ENCODE data around the gene CDYL. TPM values are rescaled to one million over a fixed set of nuclear protein-coding genes. Genes with fewer than 3 reads are reported as not detected.

CDYL gene
- polyA plus RNA-seq, 1 experiment, result 21.9 TPM

DNA sequence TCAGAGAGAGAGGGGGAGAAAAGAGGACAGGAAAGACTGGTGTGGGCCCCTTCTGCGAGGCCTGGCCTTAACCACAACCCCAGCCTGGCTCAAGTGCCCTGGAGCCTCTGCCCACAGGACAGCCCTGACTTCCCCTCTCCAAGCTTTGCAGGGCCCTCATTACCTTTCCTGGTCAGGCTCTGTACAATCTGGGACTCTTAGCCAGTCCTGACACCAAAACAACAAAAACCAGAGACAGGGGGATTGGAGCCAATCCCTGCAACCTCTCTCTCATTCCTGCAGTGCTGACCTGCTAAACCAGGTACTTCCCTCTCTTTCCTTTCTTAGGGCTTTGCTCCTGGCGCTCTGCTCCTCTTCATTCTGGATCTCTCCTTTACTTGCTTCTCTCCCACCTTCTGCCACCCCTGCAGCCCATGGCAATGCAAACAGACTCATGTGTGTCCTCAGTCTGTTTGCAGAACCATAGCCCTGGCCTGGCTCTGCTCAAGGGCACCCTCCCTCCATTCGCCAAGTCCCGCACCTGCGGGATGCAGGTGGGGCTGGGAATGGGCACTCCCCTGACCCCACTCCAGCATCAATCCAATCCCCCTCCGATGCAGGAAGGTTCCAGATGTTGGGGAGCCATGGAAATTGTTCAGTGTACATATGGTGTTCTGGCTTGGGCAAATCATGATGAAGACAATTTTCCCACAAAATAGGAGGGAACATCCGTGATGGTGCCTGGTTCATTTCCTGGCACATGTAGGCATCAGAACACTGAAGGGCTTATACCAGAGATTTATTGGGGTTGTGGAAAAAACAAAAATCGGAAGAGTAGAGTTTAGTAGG lies 189.6 kb downstream of the CDYL start:
- TF ChIP-seq, protein P1, sequence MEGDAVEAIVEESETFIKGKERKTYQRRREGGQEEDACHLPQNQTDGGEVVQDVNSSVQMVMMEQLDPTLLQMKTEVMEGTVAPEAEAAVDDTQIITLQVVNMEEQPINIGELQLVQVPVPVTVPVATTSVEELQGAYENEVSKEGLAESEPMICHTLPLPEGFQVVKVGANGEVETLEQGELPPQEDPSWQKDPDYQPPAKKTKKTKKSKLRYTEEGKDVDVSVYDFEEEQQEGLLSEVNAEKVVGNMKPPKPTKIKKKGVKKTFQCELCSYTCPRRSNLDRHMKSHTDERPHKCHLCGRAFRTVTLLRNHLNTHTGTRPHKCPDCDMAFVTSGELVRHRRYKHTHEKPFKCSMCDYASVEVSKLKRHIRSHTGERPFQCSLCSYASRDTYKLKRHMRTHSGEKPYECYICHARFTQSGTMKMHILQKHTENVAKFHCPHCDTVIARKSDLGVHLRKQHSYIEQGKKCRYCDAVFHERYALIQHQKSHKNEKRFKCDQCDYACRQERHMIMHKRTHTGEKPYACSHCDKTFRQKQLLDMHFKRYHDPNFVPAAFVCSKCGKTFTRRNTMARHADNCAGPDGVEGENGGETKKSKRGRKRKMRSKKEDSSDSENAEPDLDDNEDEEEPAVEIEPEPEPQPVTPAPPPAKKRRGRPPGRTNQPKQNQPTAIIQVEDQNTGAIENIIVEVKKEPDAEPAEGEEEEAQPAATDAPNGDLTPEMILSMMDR (IDR thresholded peaks at IDR 0.05; ENCODE audit: insufficient read depth, low read depth, low read length), result no peak
- Histone ChIP-seq H3K4me3 (ENCODE audit: low read depth, low read length) (no peak overlapping the region), H3K27me3 (ENCODE audit: control insufficient read depth, insufficient read depth, low read length) (peaks cover 9% of the 10 kb centered on the region), H3K36me3 (ENCODE audit: control insufficient read depth, insufficient read depth, low read length) (no peaks in the 10 kb centered on the region)
- CTCF ChIA-PET, result no interaction called here
- DNase-seq (ENCODE audit: low read depth), result no peak
- POLR2A ChIA-PET, result no interaction called here

DNA sequence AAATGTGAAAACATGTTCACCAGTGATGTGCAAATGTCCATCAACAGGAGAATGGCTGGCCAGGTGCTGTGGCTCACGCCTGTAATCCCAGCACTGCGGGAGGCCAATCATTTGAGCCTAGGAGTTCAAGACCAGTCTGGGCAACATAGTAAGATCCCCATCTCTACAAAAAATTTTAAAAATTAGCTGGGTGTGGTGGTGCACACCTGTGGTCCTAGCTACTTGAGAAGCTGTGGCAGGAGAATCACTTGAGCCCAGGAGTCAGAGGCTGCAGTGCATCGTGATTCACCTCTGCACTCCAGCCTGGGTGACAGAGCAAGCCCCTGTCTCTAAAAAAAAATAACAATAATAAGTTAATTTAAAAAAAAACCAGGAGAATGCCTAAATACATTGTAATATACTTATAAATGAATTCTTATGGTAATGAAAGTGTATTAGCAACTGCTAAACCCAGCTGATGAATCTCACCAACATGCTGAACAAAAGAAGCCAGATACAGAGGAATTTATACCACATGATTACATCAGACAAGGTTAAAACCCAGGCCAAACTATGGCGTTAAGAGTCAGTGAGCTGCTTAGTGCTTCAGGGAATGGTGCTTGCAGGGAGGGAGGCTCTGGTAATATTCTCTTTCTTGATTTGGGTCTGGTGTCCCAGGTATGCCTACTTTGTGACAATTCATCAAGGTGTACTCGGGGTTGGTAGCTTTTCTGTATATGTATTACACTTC lies 191.3 kb downstream of the CDYL start:
- TF ChIP-seq, protein P1 (IDR thresholded peaks at IDR 0.05; ENCODE audit: insufficient read depth, low read depth, low read length), result no peak
- Histone ChIP-seq H3K4me3 (ENCODE audit: low read depth, low read length) (no peak overlapping the region), H3K27me3 (ENCODE audit: control insufficient read depth, insufficient read depth, low read length) (peaks cover 12% of the 10 kb centered on the region), H3K36me3 (ENCODE audit: control insufficient read depth, insufficient read depth, low read length) (no peaks in the 10 kb centered on the region)
- ChIA-PET CTCF (interaction anchor here (0.7 kb wide), 1 partner anchor 1667 kb away, joined by 3 read pairs; no protein-coding TSS in a partner anchor), POLR2A (no interaction called here)
- no peak for DNase-seq (ENCODE audit: low read depth)

DNA sequence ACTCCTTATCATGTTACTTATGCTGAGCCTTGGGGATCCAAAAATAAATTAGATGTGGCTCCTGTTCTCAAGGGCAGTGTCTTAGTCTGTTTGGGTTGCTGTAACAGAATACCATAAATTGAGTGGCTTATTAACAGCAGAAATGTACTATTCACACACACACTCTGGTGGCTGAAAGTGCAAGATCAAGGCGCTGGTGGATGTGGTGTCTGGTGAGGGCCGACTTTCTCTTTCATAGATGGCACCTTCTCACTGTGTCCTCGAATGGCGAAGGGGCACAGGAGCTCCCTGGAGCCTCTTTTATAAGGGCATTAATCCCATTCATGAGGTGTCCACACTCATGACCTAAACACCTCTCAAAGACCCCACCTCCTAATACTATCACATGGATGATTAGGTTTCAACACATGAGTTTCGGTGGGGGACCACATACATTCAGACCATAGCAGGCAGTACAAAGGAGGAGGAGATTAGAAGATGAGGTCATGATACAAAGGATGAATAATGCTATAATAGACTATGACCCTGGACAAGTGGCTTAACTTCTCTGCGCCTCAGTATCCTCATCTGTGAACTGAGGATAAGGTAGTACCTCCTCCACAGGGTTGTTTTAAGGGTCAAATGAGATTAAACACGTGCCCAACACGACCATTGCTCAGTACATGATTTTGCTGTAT lies 193.5 kb downstream of the CDYL start:
- POLR2A ChIA-PET, result no interaction called here
- Histone ChIP-seq H3K4me3 (ENCODE audit: low read depth, low read length) (no peak overlapping the region), H3K36me3 (ENCODE audit: control insufficient read depth, insufficient read depth, low read length) (no peaks in the 10 kb centered on the region), H3K27me3 (ENCODE audit: control insufficient read depth, insufficient read depth, low read length) (peaks cover 10% of the 10 kb centered on the region)
- CTCF ChIA-PET, result no interaction called here
- TF ChIP-seq, protein P1 (IDR thresholded peaks at IDR 0.05; ENCODE audit: insufficient read depth, low read depth, low read length), result no peak
- no peak for DNase-seq (ENCODE audit: low read depth)

DNA sequence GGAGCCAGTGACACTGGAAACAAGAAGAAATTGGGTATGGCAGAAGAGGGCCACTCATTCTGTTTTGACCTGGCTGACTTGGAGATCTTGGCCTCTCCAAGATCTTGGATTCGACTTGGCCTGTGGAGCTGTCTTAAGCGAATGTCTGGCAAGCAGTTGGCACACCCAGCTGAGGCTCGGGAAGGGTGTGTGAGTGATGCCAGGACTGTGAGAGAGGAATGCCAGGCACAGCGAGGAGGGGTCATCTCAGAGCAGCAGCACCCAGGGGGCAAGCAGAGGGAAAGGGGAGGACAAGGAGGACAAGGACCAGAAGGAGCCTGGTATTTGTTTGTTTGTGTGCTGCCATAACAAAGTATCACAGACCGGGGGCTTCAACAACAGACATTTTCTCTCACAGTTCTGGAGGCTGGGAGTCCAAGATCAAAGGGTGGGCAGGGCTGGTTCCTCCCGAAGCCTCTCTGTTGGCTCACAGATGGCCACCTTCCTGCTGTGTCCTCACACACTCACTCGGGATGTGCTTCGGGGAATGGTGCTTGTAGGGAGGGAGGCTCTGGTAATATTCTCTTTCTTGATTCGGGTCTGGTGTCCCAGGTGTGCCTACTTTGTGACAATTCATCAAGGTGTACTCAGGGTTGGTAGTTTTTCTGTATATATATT lies 194.7 kb downstream of the CDYL start:
- POLR2A ChIA-PET, result no interaction called here
- no peak for DNase-seq (ENCODE audit: low read depth)
- H3K36me3 ChIP-seq (ENCODE audit: control insufficient read depth, insufficient read depth, low read length), result no peaks in the 10 kb centered on the region
- CTCF ChIA-PET, result no interaction called here
- TF ChIP-seq, protein P1 (IDR thresholded peaks at IDR 0.05; ENCODE audit: insufficient read depth, low read depth, low read length), result no peak
- H3K27me3 ChIP-seq (ENCODE audit: control insufficient read depth, insufficient read depth, low read length), result peaks cover 8% of the 10 kb centered on the region
- H3K4me3 ChIP-seq (ENCODE audit: low read depth, low read length), result no peak overlapping the region
